NCI-H226 (cell line): ENCODE results near the gene SSC5D.

Experiments used
- DNase-seq: peaks from one replicate; pipeline ENCODE4 v3.0.0-alpha.2; 2015

Gene SSC5D

GRCh38 chr19:55567708-55568328 lies 79.6 kb downstream of the SSC5D start:
- no peak for DNase-seq
